Glutamatergic neuron (in vitro differentiated cells): ENCODE results near the gene NAA10. TPM values are rescaled to one million over a fixed set of nuclear protein-coding genes. Genes with fewer than 3 reads are reported as not detected.

Experiments
- DNase-seq: peaks from one replicate; pipeline ENCODE4 v3.0.0; 2022
- H3K27ac Mint-ChIP-seq: one replicate; pipeline ENCODE4 v1.8.0; 2020; ENCODE audit warnings: mild to moderate bottlenecking, mixed read lengths, inconsistent platforms; ENCODE audit not compliant: unreplicated experiment
- H3K27me3 Mint-ChIP-seq: one replicate; pipeline ENCODE4 v1.8.0; 2020; ENCODE audit warnings: mild to moderate bottlenecking, moderate library complexity, mixed read lengths, inconsistent platforms; ENCODE audit not compliant: unreplicated experiment
- H3K36me3 Mint-ChIP-seq: one replicate; pipeline ENCODE4 v1.8.0; 2020; ENCODE audit warnings: mild to moderate bottlenecking, mixed read lengths, inconsistent platforms; ENCODE audit not compliant: unreplicated experiment
- H3K4me1 Mint-ChIP-seq: one replicate; pipeline ENCODE4 v1.8.0; 2020; ENCODE audit warnings: mild to moderate bottlenecking, low read depth, mixed read lengths, inconsistent platforms; ENCODE audit not compliant: unreplicated experiment
- H3K4me3 Mint-ChIP-seq: one replicate; pipeline ENCODE4 v1.8.0; 2020; ENCODE audit warnings: mild to moderate bottlenecking, mixed read lengths, inconsistent platforms; ENCODE audit not compliant: unreplicated experiment
- H3K9me3 Mint-ChIP-seq: one replicate; pipeline ENCODE4 v1.8.0; 2020; ENCODE audit warnings: mild to moderate bottlenecking, moderate library complexity, mixed read lengths, inconsistent platforms; ENCODE audit not compliant: unreplicated experiment
- CTCF ChIP-seq: fragments of 200-600 bp; sonication (generic); IDR thresholded peaks from one replicate; pipeline ENCODE4 v1.5.0; 2021; ENCODE audit not compliant: partially characterized antibody, unreplicated experiment
- total RNA-seq: library from RNA; stranded (reverse); fragmentation: NEBNext Ultra II Directional; extraction: Animal tissue kit (Norgen Biotek cat#: 25700); gene quantifications from one replicate; pipeline ENCODE4 v1.2.1, GENCODE V29; 2021; ENCODE audit not compliant: unreplicated experiment

The NAA10 gene
- total RNA-seq, 1 donor from 2014 or later: 129 TPM

- Mint-ChIP-seq H3K27me3 (peaks cover 6% of the 10 kb centered on the region), H3K9me3 (peaks cover 6% of the 10 kb centered on the region), H3K27ac (no peak overlapping the region), H3K4me1 (peaks cover 8% of the 10 kb centered on the region), H3K36me3 (no peaks in the 10 kb centered on the region), H3K4me3 (peak overlapping the region; percentile 20)
- TF ChIP-seq CTCF: no peak
- no peak for DNase-seq
These were observed 10.5 kb downstream of the NAA10 start for GRCh38 chrX:153924149-153924861.

GRCh38 chrX:153922932-153923857, 11.6 kb downstream of the NAA10 start:
- Mint-ChIP-seq H3K36me3 (no peaks in the 10 kb centered on the region), H3K4me3 (no peak overlapping the region), H3K4me1 (peaks cover 5% of the 10 kb centered on the region), H3K27ac (peak overlapping the region; percentile 85), H3K27me3 (peaks cover 6% of the 10 kb centered on the region), H3K9me3 (peaks cover 6% of the 10 kb centered on the region)
- TF ChIP-seq CTCF: no peak
- peak; percentile 58 for DNase-seq

- H3K36me3 Mint-ChIP-seq: no peaks in the 10 kb centered on the region
- peak overlapping the region; percentile 85 for H3K27ac Mint-ChIP-seq
- TF ChIP-seq CTCF: no peak
- peaks cover 10% of the 10 kb centered on the region for H3K4me1 Mint-ChIP-seq
- peak; percentile 44 for DNase-seq
- peaks cover 3% of the 10 kb centered on the region for H3K27me3 Mint-ChIP-seq
- peak overlapping the region; percentile 52 for H3K4me3 Mint-ChIP-seq
- peaks cover 4% of the 10 kb centered on the region for H3K9me3 Mint-ChIP-seq
These were observed 13.1 kb downstream of the NAA10 start for GRCh38 chrX:153921511-153922446.

- no peak for TF ChIP-seq CTCF
- no peak for DNase-seq
- Mint-ChIP-seq H3K4me1 (peaks cover 10% of the 10 kb centered on the region), H3K27ac (peak overlapping the region; percentile 55), H3K36me3 (no peaks in the 10 kb centered on the region), H3K27me3 (peaks cover 3% of the 10 kb centered on the region), H3K9me3 (peaks cover 4% of the 10 kb centered on the region), H3K4me3 (peak overlapping the region; percentile 38)
These were observed 13.8 kb downstream of the NAA10 start for GRCh38 chrX:153921070-153921469.
